HepG2 (cell line): ENCODE results near the gene SCYL1. TPM values are rescaled to one million over a fixed set of nuclear protein-coding genes. Genes with fewer than 3 reads are reported as not detected.

Experiments
- AGO1 ChIP-seq: fragments of 200-400 bp; formaldehyde crosslinking; IDR thresholded peaks from 2 replicates; pipeline ENCODE4 v1.6.1; 2017; ENCODE audit warnings: mild to moderate bottlenecking, low read depth, low read length, moderate library complexity; ENCODE audit not compliant: poor library complexity, severe bottlenecking
- AGO2 ChIP-seq: fragments of 200-400 bp; formaldehyde crosslinking; optimal IDR thresholded peaks from 2 replicates; pipeline ENCODE3; 2017; ENCODE audit warnings: mild to moderate bottlenecking, low read depth, low read length, moderate library complexity
- AKAP8 ChIP-seq: sonication (generic); formaldehyde crosslinking; IDR thresholded peaks from 2 replicates; pipeline ENCODE4 v1.5.1; 2020; ENCODE audit warnings: mild to moderate bottlenecking, missing genetic modification reagents
- CHD4 ChIP-seq: fragments of 200-600 bp; sonication (generic); IDR thresholded peaks from 2 replicates; pipeline ENCODE4 v1.7.0; 2017; ENCODE audit warnings: mild to moderate bottlenecking, low read length, borderline replicate concordance
- HNRNPL ChIP-seq: fragments of 200-400 bp; formaldehyde crosslinking; IDR thresholded peaks from 2 replicates; pipeline ENCODE4 v1.6.1; 2017; ENCODE audit warnings: mild to moderate bottlenecking, low read depth, low read length
- KDM2A ChIP-seq: sonication (generic); formaldehyde crosslinking; IDR thresholded peaks from 2 replicates; pipeline ENCODE4 v1.4.0; 2020; ENCODE audit warnings: low read depth, missing genetic modification reagents, borderline replicate concordance
- KLF6 ChIP-seq: IDR thresholded peaks from 2 replicates; pipeline ENCODE4 v1.8.0; 2016; ENCODE audit warnings: missing biosample characterization, missing genetic modification reagents
- NFRKB ChIP-seq: fragments of 450-650 bp; IDR thresholded peaks from 2 replicates; pipeline ENCODE4 v1.6.1; 2017
- POLR2G ChIP-seq: fragments of 200-400 bp; formaldehyde crosslinking; IDR thresholded peaks from 2 replicates; pipeline ENCODE4 v1.6.1; 2018; ENCODE audit warnings: mild to moderate bottlenecking, low read depth, low read length, moderate library complexity
- RBFOX2 ChIP-seq: fragments of 200-400 bp; formaldehyde crosslinking; IDR thresholded peaks from 2 replicates; pipeline ENCODE4 v1.6.1; 2017; ENCODE audit warnings: low read depth, mild to moderate bottlenecking, low read length
- SAP130 ChIP-seq: IDR thresholded peaks from 2 replicates; pipeline ENCODE4 v1.6.1; 2016; ENCODE audit warnings: low read depth
- SRY ChIP-seq: sonication (generic); formaldehyde crosslinking; IDR thresholded peaks from 2 replicates; pipeline ENCODE4 v1.8.0; 2022; ENCODE audit warnings: mild to moderate bottlenecking, missing genetic modification reagents
- YY1 ChIP-seq: IDR thresholded peaks from 2 replicates; pipeline ENCODE4 v1.6.1; 2011; ENCODE audit warnings: low read length, low read depth, moderate library complexity, mild to moderate bottlenecking; ENCODE audit not compliant: insufficient read depth, insufficient replicate concordance
- ZBTB7A ChIP-seq: sonication (generic); formaldehyde crosslinking; IDR thresholded peaks from 2 replicates; pipeline ENCODE4 v1.8.0; 2022; ENCODE audit warnings: mild to moderate bottlenecking, missing genetic modification reagents
- ZFY ChIP-seq: sonication (generic); formaldehyde crosslinking; IDR thresholded peaks from 2 replicates; pipeline ENCODE4 v1.4.0; 2020; ENCODE audit warnings: missing genetic modification reagents
- ZNF138 ChIP-seq: sonication (generic); formaldehyde crosslinking; IDR thresholded peaks from 2 replicates; pipeline ENCODE4 v1.5.0; 2020; ENCODE audit warnings: mild to moderate bottlenecking, low read depth, missing genetic modification reagents
- ZNF552 ChIP-seq: sonication (generic); formaldehyde crosslinking; IDR thresholded peaks from 2 replicates; pipeline ENCODE4 v1.9.0; 2022; ENCODE audit warnings: missing genetic modification reagents, mild to moderate bottlenecking, borderline replicate concordance
- ZNF672 ChIP-seq: sonication (generic); formaldehyde crosslinking; IDR thresholded peaks from 2 replicates; pipeline ENCODE4 v1.8.1; 2022; ENCODE audit warnings: missing genetic modification reagents
- ZSCAN25 ChIP-seq: sonication (generic); formaldehyde crosslinking; IDR thresholded peaks from 2 replicates; pipeline ENCODE4 v1.8.0; 2022; ENCODE audit warnings: mild to moderate bottlenecking, missing genetic modification reagents
- polyA plus RNA-seq, 8 experiments: library from polyadenylated mRNA; depleted of rRNA in 3 of 8; stranded (reverse) in 7 of 8; unstranded in 1 of 8; fragments of >200 nt; fragmentation: Illumina TruSeq in 4 of 8; extraction: Trizol in 4 of 8; gene quantifications; 2 replicates each; pipeline versions ENCODE4 v1.2.1 to v1.2.3, GENCODE V29; 2011 to 2016; ENCODE audit warnings: low read depth in 4 of 8, missing spikeins in 1 of 8, mixed read lengths in 1 of 8; ENCODE audit not compliant: insufficient read depth in 1 of 8
- total RNA-seq, 5 experiments: library from RNA; depleted of rRNA; stranded (reverse); fragments of >200 nt; fragmentation: Illumina TruSeq; extraction: Trizol; gene quantifications; 2 replicates each; pipeline ENCODE4 v1.2.3, GENCODE V29; 2016; ENCODE audit warnings: low read depth in 1 of 5
- TF ChIP-seq, protein P1 (sequence below): sonication (generic); formaldehyde crosslinking; IDR thresholded peaks from 2 replicates; pipeline ENCODE4 v1.5.1; 2020; ENCODE audit warnings: mild to moderate bottlenecking, missing genetic modification reagents, moderate library complexity
- TF ChIP-seq, protein P2 (sequence below): sonication (generic); formaldehyde crosslinking; IDR thresholded peaks from 2 replicates; pipeline ENCODE4 v1.4.0; 2020; ENCODE audit warnings: missing genetic modification reagents
- TF ChIP-seq, protein P3 (sequence below): sonication (generic); formaldehyde crosslinking; IDR thresholded peaks from 2 replicates; pipeline ENCODE4 v1.4.0; 2020; ENCODE audit warnings: missing genetic modification reagents

SCYL1 gene
- total and polyA plus RNA-seq, 2 of the 13 experiments (the other 11 are each of a cell fraction or from before 2014, with no cell fraction given) = 65.9 to 103 TPM

DNA sequence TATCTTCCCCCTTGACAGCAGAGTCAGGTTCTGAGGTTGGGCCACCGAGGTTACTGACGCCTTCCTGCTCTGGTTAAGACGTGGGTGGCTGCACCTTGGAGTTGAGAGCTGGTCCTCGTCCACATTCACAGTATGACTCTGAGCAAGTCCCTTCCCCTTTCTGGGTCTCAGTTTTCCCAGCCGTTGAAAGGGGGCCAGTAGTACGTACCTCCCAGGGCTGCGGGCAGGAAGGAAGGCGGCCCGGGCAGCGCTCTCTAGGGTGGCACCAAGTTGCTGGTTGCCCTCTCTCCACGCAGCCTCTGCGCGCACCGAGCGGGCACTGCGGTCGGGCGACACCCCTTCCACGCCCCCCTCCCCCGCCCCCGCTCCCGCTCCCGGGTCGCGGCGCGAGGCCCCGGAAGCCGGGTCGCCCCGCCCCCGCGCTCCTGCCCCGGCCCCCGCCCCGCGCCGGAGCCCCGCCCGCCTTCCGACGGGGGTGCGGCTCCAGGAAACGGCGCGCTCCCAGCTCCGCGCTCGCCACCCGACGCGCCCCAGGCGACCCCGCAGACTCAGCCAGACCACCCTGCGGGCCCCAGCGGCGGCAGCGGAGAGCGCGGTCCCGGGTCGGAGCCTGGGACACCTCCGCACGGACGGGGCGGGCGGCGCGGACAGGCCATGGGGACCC lies 50.8 kb downstream of the SCYL1 start, which contains the start of gene EHBP1L1 (continued):
- TF ChIP-seq, protein P1, sequence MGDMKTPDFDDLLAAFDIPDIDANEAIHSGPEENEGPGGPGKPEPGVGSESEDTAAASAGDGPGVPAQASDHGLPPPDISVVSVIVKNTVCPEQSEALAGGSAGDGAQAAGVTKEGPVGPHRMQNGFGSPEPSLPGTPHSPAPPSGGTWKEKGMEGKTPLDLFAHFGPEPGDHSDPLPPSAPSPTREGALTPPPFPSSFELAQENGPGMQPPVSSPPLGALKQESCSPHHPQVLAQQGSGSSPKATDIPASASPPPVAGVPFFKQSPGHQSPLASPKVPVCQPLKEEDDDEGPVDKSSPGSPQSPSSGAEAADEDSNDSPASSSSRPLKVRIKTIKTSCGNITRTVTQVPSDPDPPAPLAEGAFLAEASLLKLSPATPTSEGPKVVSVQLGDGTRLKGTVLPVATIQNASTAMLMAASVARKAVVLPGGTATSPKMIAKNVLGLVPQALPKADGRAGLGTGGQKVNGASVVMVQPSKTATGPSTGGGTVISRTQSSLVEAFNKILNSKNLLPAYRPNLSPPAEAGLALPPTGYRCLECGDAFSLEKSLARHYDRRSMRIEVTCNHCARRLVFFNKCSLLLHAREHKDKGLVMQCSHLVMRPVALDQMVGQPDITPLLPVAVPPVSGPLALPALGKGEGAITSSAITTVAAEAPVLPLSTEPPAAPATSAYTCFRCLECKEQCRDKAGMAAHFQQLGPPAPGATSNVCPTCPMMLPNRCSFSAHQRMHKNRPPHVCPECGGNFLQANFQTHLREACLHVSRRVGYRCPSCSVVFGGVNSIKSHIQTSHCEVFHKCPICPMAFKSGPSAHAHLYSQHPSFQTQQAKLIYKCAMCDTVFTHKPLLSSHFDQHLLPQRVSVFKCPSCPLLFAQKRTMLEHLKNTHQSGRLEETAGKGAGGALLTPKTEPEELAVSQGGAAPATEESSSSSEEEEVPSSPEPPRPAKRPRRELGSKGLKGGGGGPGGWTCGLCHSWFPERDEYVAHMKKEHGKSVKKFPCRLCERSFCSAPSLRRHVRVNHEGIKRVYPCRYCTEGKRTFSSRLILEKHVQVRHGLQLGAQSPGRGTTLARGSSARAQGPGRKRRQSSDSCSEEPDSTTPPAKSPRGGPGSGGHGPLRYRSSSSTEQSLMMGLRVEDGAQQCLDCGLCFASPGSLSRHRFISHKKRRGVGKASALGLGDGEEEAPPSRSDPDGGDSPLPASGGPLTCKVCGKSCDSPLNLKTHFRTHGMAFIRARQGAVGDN (CRISPR knock-in tag) = peak; percentile 29; the same call in 1 of the 2 replicates
- TF ChIP-seq CHD4 = peak; percentile 94; the same call in 1 of the 2 replicates
- peak; percentile 89 for TF ChIP-seq AGO1
- TF ChIP-seq SRY (CRISPR knock-in tag) = no peak
- peak; percentile 46; the same call in 1 of the 2 replicates for TF ChIP-seq AKAP8 (CRISPR knock-in tag)
- 0 out of 2 replicates have a peak, but pooled peaks have one; percentile 41 for TF ChIP-seq ZBTB7A (CRISPR knock-in tag)
- 0 out of 2 replicates have a peak, but pooled peaks have one; percentile 51 for TF ChIP-seq ZNF138 (CRISPR knock-in tag)
- TF ChIP-seq ZNF552 = no peak
- TF ChIP-seq, protein P2, sequence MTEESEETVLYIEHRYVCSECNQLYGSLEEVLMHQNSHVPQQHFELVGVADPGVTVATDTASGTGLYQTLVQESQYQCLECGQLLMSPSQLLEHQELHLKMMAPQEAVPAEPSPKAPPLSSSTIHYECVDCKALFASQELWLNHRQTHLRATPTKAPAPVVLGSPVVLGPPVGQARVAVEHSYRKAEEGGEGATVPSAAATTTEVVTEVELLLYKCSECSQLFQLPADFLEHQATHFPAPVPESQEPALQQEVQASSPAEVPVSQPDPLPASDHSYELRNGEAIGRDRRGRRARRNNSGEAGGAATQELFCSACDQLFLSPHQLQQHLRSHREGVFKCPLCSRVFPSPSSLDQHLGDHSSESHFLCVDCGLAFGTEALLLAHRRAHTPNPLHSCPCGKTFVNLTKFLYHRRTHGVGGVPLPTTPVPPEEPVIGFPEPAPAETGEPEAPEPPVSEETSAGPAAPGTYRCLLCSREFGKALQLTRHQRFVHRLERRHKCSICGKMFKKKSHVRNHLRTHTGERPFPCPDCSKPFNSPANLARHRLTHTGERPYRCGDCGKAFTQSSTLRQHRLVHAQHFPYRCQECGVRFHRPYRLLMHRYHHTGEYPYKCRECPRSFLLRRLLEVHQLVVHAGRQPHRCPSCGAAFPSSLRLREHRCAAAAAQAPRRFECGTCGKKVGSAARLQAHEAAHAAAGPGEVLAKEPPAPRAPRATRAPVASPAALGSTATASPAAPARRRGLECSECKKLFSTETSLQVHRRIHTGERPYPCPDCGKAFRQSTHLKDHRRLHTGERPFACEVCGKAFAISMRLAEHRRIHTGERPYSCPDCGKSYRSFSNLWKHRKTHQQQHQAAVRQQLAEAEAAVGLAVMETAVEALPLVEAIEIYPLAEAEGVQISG (CRISPR knock-in tag) = peak; percentile 21; the same call in 1 of the 2 replicates
- peak; percentile 21; the same call in 1 of the 2 replicates for TF ChIP-seq ZSCAN25 (CRISPR knock-in tag)
- TF ChIP-seq SAP130 (CRISPR knock-in tag) = peak; percentile 27; the same call in 1 of the 2 replicates
- TF ChIP-seq HNRNPL = peak; percentile 70; the same call in 1 of the 2 replicates
- peak; percentile 66 for TF ChIP-seq AGO2
- TF ChIP-seq KDM2A (CRISPR knock-in tag) = peak; percentile 66
- TF ChIP-seq ZFY = peak; percentile 62
- 0 out of 2 replicates have a peak, but pooled peaks have one; percentile 10 for TF ChIP-seq KLF6 (CRISPR knock-in tag)
- TF ChIP-seq, protein P3, sequence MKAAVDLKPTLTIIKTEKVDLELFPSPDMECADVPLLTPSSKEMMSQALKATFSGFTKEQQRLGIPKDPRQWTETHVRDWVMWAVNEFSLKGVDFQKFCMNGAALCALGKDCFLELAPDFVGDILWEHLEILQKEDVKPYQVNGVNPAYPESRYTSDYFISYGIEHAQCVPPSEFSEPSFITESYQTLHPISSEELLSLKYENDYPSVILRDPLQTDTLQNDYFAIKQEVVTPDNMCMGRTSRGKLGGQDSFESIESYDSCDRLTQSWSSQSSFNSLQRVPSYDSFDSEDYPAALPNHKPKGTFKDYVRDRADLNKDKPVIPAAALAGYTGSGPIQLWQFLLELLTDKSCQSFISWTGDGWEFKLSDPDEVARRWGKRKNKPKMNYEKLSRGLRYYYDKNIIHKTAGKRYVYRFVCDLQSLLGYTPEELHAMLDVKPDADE (CRISPR knock-in tag) = 0 out of 2 replicates have a peak, but pooled peaks have one; percentile 26
- TF ChIP-seq ZNF672 = no peak
- no peak for TF ChIP-seq NFRKB
- peak; percentile 36; the same call in 1 of the 2 replicates for TF ChIP-seq POLR2G
- TF ChIP-seq YY1 = peak; percentile 8
- TF ChIP-seq RBFOX2 = peak; percentile 58; the same call in 1 of the 2 replicates
